ENCODE results near the gene COL9A1. TPM values are rescaled to one million over a fixed set of nuclear protein-coding genes. Genes with fewer than 3 reads are reported as not detected.
"Not testable (repeated sequence)": the region's sequence is repeated elsewhere in the genome, so short reads cannot be mapped to it uniquely, and the experiment has no call there.

COL9A1 gene
- total RNA-seq, 1 donor from 2014 or later = 0.77 TPM

GRCh38 chr6:70308142-70308541 lies 5.3 kb upstream of the COL9A1 start:
- peak; percentile 80 for TF ChIP-seq CTCF (IDR thresholded peaks at IDR 0.05; ENCODE audit: unreplicated experiment)
- not testable (repeated sequence) for H3K4me3 Mint-ChIP-seq (ENCODE audit: unreplicated experiment); H3K36me3 Mint-ChIP-seq (ENCODE audit: low read depth, unreplicated experiment); H3K27me3 Mint-ChIP-seq (ENCODE audit: unreplicated experiment); H3K9me3 Mint-ChIP-seq (ENCODE audit: unreplicated experiment); H3K4me1 Mint-ChIP-seq (ENCODE audit: unreplicated experiment); DNase-seq (ENCODE audit: low spot score); H3K27ac Mint-ChIP-seq (ENCODE audit: unreplicated experiment)

- Mint-ChIP-seq H3K27me3 (ENCODE audit: unreplicated experiment) (no peaks in the 10 kb centered on the region), H3K4me3 (ENCODE audit: unreplicated experiment) (no peak overlapping the region), H3K4me1 (ENCODE audit: unreplicated experiment) (no peaks in the 10 kb centered on the region), H3K27ac (ENCODE audit: unreplicated experiment) (no peak overlapping the region), H3K9me3 (ENCODE audit: unreplicated experiment) (no peaks in the 10 kb centered on the region), H3K36me3 (ENCODE audit: low read depth, unreplicated experiment) (no peaks in the 10 kb centered on the region)
- TF ChIP-seq CTCF (IDR thresholded peaks at IDR 0.05; ENCODE audit: unreplicated experiment) = no peak
- no peak for DNase-seq (ENCODE audit: low spot score)
These were observed 4.1 kb upstream of the COL9A1 start for GRCh38 chr6:70307008-70307407.

GRCh38 chr6:70304616-70305015 lies 1.7 kb upstream of the COL9A1 start:
- H3K27me3 Mint-ChIP-seq (ENCODE audit: unreplicated experiment) = no peaks in the 10 kb centered on the region
- H3K9me3 Mint-ChIP-seq (ENCODE audit: unreplicated experiment) = no peaks in the 10 kb centered on the region

GRCh38 chr6:70299456-70299855 lies 3.4 kb downstream of the COL9A1 start:
- no peaks in the 10 kb centered on the region for H3K9me3 Mint-ChIP-seq (ENCODE audit: unreplicated experiment)
- no peaks in the 10 kb centered on the region for H3K4me1 Mint-ChIP-seq (ENCODE audit: unreplicated experiment)
- DNase-seq (ENCODE audit: low spot score) = peak; percentile 28

More at GRCh38 chr6:70304616-70305015, 1.7 kb upstream of the COL9A1 start:
- no peak for TF ChIP-seq CTCF (IDR thresholded peaks at IDR 0.05; ENCODE audit: unreplicated experiment)
- Mint-ChIP-seq H3K4me3 (ENCODE audit: unreplicated experiment) (no peak overlapping the region), H3K4me1 (ENCODE audit: unreplicated experiment) (no peaks in the 10 kb centered on the region), H3K36me3 (ENCODE audit: low read depth, unreplicated experiment) (no peaks in the 10 kb centered on the region), H3K27ac (ENCODE audit: unreplicated experiment) (no peak overlapping the region)
- no peak for DNase-seq (ENCODE audit: low spot score)

GRCh38 chr6:70298068-70298467 lies 4.8 kb downstream of the COL9A1 start:
- Mint-ChIP-seq H3K27ac (ENCODE audit: unreplicated experiment) (no peak overlapping the region), H3K4me1 (ENCODE audit: unreplicated experiment) (no peaks in the 10 kb centered on the region), H3K9me3 (ENCODE audit: unreplicated experiment) (no peaks in the 10 kb centered on the region), H3K27me3 (ENCODE audit: unreplicated experiment) (peaks cover 2% of the 10 kb centered on the region), H3K36me3 (ENCODE audit: low read depth, unreplicated experiment) (no peaks in the 10 kb centered on the region), H3K4me3 (ENCODE audit: unreplicated experiment) (no peak overlapping the region)
- DNase-seq (ENCODE audit: low spot score) = no peak
- TF ChIP-seq CTCF (IDR thresholded peaks at IDR 0.05; ENCODE audit: unreplicated experiment) = no peak

More at GRCh38 chr6:70299456-70299855, 3.4 kb downstream of the COL9A1 start:
- H3K27me3 Mint-ChIP-seq (ENCODE audit: unreplicated experiment) = peaks cover 2% of the 10 kb centered on the region
- H3K36me3 Mint-ChIP-seq (ENCODE audit: low read depth, unreplicated experiment) = no peaks in the 10 kb centered on the region
- TF ChIP-seq CTCF (IDR thresholded peaks at IDR 0.05; ENCODE audit: unreplicated experiment) = no peak
- no peak overlapping the region for H3K4me3 Mint-ChIP-seq (ENCODE audit: unreplicated experiment)
- no peak overlapping the region for H3K27ac Mint-ChIP-seq (ENCODE audit: unreplicated experiment)

Data from endothelial cell (in vitro differentiated cells).